PC-3 (cell line): Measurements from ENCODE around the gene CRYBG2.

Experiments
- CTCF ChIP-seq: fragments of 300-600 bp; sonication (generic); conservative IDR thresholded peaks from 2 replicates; pipeline ENCODE4 v1.5.1; 2017; ENCODE audit warnings: antibody characterized with exemption, low read depth, mild to moderate bottlenecking, low read length
- EZH2 ChIP-seq: fragments of 300-600 bp; sonication (generic); IDR thresholded peaks from one replicate; pipeline ENCODE4 v1.6.1; 2017; ENCODE audit warnings: antibody characterized with exemption, mild to moderate bottlenecking, low read length; ENCODE audit not compliant: unreplicated experiment

GRCh38 chr1:26277261-26277661, 76.7 kb downstream of the CRYBG2 start:
- TF ChIP-seq CTCF (no peak), EZH2 (no peak)
